ENCODE data around the gene REEP5.

REEP5 gene

GRCh38 chr5:112923148-112923917 is 1.3 kb upstream of the REEP5 start:
- no peak for TF ChIP-seq CTCF (IDR thresholded peaks at IDR 0.05; ENCODE audit: borderline replicate concordance, control extremely low read depth, extremely low read depth, insufficient read depth, missing control alignments)
- DNase-seq (ENCODE audit: low spot score): peak; percentile 38
- in situ Hi-C loops (cut with MboI; ENCODE audit: low sequenced_read_pairs, unreplicated experiment): no loop called here

GRCh38 chr5:112921026-112921832 is 798 bp downstream of the REEP5 start:
- in situ Hi-C loops (cut with MboI; ENCODE audit: low sequenced_read_pairs, unreplicated experiment): no loop called here
- DNase-seq (ENCODE audit: low spot score): peak; percentile 77
- TF ChIP-seq CTCF (IDR thresholded peaks at IDR 0.05; ENCODE audit: borderline replicate concordance, control extremely low read depth, extremely low read depth, insufficient read depth, missing control alignments): no peak

GRCh38 chr5:112919972-112920371 is 2.1 kb downstream of the REEP5 start:
- DNase-seq (ENCODE audit: low spot score): no peak
- in situ Hi-C loops (cut with MboI; ENCODE audit: low sequenced_read_pairs, unreplicated experiment): no loop called here
- TF ChIP-seq CTCF (IDR thresholded peaks at IDR 0.05; ENCODE audit: borderline replicate concordance, control extremely low read depth, extremely low read depth, insufficient read depth, missing control alignments): no peak

- DNase-seq (ENCODE audit: low spot score): no peak
- in situ Hi-C loops (cut with MboI; ENCODE audit: low sequenced_read_pairs, unreplicated experiment): no loop called here
- TF ChIP-seq CTCF (IDR thresholded peaks at IDR 0.05; ENCODE audit: borderline replicate concordance, control extremely low read depth, extremely low read depth, insufficient read depth, missing control alignments): no peak
These were observed 3.3 kb downstream of the REEP5 start for GRCh38 chr5:112918679-112919078.

GRCh38 chr5:112918136-112918535 is 3.9 kb downstream of the REEP5 start:
- no peak for TF ChIP-seq CTCF (IDR thresholded peaks at IDR 0.05; ENCODE audit: borderline replicate concordance, control extremely low read depth, extremely low read depth, insufficient read depth, missing control alignments)
- no peak for DNase-seq (ENCODE audit: low spot score)
- in situ Hi-C loops (cut with MboI; ENCODE audit: low sequenced_read_pairs, unreplicated experiment): no loop called here

GRCh38 chr5:112917453-112917995 is 4.5 kb downstream of the REEP5 start:
- DNase-seq (ENCODE audit: low spot score): no peak
- in situ Hi-C loops (cut with MboI; ENCODE audit: low sequenced_read_pairs, unreplicated experiment): no loop called here
- peak; percentile 10 for TF ChIP-seq CTCF (IDR thresholded peaks at IDR 0.05; ENCODE audit: borderline replicate concordance, control extremely low read depth, extremely low read depth, insufficient read depth, missing control alignments)

All from GM13976 (cell line).